ENCODE data around the gene CCDC50.

The CCDC50 gene

DNA sequence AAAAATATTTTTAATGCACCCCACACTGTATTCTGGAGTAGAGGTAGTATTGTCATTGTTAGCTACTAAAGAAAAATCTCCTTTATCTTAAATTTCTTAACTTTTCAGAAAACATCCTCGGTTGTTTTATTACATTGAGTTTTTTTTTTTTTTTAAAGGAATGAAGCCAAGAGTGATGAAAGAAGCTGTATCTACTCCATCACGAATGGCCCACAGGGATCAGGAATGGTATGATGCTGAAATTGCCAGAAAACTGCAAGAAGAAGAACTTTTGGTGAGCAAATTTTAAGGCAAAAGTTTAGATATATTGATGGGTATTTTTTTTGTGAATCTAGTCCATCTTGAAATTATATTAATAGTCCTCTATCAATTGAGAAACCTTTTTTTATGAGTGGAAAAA lies 50.8 kb downstream of the CCDC50 start:
- DNase-seq (ENCODE audit: low spot score), result no peak

DNA sequence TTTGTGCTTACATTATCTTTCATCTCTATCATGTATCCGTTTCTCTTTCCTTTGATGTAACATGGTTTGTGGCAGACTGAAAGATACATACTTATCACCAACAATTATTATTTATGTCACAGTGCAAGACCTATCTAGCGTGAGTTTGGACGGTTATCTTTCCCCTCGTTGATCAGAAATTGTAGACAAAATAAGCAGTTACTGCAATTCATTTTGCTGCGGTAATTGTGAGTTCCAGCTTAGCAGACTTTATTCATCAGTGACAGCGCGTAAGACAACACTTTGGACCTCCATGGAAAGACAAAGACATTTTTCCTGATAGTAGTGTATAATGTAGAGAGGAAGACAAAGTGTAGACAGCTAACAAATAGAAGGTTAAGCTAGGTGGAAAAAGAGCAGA lies 52.1 kb downstream of the CCDC50 start:
- DNase-seq (ENCODE audit: low spot score), result no peak

DNA sequence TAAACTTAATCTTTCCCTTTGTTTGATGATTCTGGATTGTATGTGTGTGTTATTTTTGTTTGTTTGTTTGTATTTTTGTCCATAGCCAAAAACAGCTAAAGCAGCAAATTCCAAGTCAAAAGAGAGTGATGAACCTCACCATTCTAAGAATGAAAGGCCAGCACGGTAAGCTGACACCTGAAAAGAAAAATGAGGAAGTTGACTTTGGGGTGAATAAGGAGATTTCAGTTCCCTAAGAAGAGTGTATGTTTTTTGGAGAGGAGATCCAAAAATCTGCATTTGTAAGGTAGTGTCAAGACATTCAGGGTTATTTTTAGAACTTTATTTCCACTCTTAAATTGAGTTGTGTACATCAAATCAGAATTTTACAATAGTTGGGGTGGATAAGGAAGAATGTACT lies 53.5 kb downstream of the CCDC50 start:
- no peak for DNase-seq (ENCODE audit: low spot score)

DNA sequence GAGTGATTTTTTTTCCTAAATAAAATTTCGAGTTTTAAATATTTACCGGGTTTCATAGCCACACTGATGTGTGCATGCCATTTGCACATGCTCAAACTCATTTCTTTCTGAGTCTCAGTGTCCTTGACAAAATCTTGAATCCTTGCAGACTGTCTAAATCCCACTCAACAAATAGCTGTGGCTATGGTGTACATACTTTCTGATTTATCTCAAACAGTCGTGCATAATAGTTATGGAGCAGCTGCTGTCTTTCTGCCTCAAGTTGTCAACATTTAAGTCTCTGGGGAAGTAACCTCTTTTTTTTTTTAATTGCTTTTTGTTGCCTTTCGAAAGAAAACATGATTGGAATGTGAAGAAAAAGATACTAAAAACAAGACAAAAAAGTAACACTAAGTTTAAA lies 53.9 kb downstream of the CCDC50 start:
- no peak for DNase-seq (ENCODE audit: low spot score)

GRCh38 chr3:191385101-191385500 lies 55.9 kb downstream of the CCDC50 start:
- DNase-seq (ENCODE audit: low spot score), result no peak

- no peak for DNase-seq (ENCODE audit: low spot score)
These were observed 58.4 kb downstream of the CCDC50 start for GRCh38 chr3:191387441-191388077.

DNA sequence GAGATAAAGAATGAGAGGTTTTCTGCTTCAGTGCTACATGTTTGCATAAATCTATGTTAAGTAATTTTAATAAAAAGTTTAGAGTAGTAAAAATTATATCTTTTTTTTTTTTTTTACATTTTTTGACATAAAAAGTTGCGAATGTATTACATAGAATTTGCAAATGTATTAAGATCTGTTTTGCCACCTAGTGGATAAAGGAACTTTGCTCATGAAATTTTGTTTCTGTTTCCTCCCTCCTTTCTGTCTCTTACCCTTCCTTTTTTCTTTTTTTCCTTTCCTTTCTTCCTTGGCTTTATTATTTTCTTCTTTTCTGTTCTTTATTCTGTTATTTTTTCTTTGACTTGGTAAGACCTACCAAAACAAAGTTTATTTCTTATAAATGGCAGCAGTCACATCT lies 59.6 kb downstream of the CCDC50 start:
- no peak for DNase-seq (ENCODE audit: low spot score)

DNA sequence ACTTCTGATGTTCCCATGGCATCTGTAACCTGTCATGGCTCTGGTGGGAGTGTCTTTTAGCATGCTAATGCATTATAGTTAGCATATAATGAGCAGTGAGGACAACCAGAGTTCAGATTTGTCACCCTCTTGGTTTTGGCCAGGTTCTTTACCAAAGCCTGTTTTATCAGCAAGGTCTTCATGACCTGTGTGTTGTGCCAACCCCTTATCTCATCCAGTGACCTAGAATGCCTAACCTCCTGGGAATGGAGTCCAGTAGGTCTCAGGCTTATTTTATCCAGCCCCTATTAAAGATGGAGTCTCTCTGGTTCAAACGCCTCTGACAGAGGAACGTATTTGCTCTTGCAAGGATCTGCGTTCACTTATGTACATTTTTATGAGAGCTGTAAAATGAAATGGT lies 61.4 kb downstream of the CCDC50 start:
- no peak for DNase-seq (ENCODE audit: low spot score)

DNA sequence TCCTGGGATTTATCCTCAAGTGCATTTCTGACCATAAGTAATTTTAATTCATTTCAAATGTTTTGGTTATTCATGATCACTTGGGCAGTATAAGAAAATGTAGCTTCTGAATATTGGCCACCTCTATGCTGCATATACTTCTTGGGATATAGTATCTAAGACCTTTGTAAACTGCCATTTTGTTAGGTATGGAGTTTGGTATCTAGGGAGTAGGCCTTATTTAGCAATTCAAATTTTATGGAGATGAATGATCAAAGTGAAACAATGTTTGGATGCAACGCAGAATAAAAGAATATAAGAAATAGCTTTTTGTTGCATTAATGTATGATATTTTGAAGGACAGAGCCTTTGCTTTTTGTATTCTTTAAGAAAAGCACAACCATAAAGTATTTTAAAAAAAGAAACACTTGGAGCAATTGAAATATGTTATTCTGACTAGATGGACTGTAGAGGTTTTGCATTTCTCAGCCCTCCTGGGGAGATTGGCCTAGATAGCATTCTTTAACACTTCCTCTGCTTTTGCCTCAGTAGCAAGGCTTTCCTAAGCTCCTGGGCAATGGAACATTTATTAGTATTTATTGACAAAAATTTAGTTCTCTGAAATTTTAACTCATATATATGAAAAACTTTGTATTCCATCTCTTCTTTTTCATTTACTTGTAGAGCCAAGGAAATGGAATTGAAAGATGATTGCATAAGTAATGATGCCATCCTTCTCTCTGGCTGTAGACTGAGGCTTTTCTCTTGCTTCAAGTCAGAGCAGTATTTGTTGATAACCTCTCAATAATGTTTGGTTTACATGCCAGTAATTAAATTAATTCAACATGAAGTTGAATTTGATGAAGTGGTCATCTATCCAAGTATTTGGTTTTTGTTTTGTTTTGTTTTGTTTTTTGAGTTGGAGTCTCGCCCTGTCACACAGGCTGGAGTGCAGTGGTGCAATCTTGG lies 62.9 kb downstream of the CCDC50 start:
- no peak for DNase-seq (ENCODE audit: low spot score)

DNA sequence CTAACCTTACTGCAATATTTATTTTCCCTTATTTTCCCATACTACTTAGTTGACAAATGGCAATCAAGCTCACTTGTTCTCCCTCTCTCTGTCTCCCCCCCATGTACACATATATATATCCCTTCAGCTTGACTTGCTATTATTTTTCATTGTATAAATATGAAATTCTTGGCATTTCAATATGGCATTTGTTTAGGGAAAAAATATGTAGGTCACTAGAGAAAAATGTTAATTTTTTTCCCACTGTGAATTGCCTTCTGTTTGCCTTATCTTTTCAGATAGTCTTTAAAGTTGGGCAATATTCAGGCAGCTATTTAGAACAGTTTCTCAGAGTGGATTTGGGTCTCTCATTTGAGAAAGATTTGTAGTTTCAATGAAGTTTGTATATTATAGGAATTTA lies 64.0 kb downstream of the CCDC50 start:
- DNase-seq (ENCODE audit: low spot score), result no peak

GRCh38 chr3:191397771-191398170 lies 68.6 kb downstream of the CCDC50 start:
- DNase-seq (ENCODE audit: low spot score), result no peak

DNA sequence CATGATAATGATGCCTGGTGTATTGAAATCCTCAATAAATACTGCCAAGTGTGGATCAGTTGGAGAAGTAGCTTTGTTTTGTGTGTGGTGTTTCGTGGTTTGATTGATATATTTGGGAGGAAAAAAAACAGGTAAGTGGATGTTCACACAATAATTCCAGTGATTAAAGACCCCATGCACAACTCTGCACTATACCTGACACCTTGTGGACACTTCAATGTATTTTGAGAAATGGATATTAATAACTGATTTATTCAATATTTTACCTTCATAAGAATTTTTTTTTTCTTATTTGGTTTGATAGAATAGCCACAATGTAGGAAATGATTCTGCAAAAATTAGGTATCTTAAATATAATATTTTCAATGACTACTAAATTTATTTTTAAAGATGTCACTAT lies 69.4 kb downstream of the CCDC50 start:
- no peak for DNase-seq (ENCODE audit: low spot score)

DNA sequence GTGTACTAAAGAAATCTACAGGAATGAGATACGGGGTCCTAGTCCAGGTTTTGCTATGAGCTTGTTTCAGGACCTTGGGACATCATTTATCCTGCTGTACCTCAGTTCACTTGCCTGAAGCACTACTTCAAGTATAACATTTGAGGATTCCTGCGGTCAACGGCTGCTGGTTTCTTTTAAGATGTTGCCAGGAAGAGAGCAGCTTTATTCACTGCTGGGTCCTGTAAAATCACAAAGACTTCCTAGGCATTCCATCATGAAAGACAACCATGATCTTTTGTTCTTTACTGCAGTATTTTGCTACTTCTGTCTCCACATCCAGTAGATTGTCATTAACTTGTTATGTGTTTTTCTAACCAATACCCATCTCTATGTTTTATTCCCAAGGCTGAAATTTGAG lies 70.7 kb downstream of the CCDC50 start:
- no peak for DNase-seq (ENCODE audit: low spot score)

DNA sequence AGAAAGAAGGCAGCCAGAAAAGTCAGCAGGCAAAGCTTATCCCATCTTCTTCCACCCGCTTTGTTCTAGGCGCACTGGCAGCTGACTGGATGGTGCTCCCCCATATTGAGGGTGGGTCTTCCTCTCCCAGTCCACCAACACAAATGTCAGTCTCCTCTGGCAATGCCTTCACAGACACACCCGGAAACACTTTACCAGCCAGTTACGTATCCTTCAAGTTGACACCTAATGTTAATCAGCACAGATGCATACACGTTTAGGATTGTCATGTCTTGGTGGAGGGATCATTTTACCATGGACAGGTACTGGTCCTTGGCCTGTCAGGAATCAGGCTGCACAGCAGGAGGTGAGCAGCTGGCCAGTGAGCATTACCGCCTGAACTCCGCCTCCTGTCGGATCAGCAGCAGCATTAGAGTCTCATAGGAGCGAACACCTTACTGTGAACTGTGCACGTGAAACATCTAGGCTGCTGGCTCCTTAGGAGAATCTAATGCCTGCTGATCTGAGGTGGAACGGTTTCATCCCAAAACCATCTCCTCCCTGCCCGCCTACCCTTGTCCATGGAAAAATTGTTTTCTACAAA lies 72.7 kb downstream of the CCDC50 start:
- no peak for DNase-seq (ENCODE audit: low spot score)

DNA sequence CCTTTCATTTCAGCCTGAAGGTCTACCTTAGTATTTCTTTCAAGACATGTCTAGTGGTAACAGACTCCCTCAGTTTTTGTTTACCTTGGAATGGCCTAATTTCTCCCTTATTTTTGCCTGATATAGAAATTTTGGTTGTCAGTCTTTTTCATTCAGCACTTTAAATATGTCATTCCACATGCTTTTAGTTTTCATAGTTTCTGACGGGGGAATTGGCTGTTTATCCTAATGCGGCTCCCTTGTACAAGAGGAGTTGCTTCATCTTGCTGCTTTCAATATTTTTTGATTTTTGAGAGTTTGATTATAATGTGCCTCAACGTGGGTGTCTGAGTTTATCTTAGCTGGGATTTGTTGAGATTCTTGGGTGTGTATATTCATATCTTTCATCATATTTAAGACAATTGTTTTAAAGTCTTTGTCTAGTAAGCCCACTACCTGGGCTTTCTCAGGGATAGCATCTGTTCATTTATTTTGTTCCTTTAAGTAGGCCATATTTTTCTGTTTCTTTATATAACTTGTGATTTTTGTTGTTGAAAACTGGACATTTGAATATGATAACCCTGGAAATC lies 80.7 kb downstream of the CCDC50 start:
- no peak for DNase-seq (ENCODE audit: low spot score)

DNA sequence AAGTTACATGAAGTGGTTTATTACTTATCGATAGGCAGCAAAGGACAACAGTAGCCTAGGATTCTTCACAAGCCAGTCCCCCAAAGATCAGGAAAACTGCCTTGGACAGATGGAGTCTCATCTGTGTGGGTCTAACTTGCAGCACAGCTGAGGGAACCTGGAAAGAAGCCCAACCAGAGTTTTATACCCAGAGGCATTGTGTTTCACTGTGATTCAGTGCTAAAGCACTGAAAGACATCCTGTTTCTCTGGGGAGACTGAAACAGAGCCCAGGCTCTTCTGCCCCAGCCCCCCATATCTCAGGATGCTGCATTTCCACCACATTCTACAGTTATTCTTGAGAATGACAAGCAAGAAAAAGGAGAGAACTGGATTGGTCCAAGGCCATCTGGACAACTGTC lies 83.6 kb downstream of the CCDC50 start:
- DNase-seq (ENCODE audit: low spot score), result peak; percentile 30

- DNase-seq (ENCODE audit: low spot score), result no peak
These were observed 85.1 kb downstream of the CCDC50 start for GRCh38 chr3:191414286-191414685.

DNA sequence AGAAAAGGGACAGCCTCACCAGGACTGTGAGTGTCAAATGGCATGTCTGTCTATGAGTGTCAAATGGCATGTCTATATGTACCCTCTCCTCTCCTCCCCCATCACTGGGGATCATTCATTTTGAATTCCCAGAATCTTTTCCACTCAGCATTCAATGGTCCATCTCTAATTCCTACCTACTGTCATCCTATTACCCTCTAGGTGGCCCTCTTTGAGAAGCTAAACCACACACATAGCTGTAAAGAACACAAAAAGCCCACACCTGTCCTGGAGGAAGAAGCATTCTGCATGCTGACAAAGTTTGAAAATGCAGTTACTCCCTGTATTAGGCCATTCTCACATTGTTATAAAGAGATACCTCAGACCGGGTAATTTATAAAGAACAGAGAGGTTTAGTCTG lies 85.5 kb downstream of the CCDC50 start:
- no peak for DNase-seq (ENCODE audit: low spot score)

- no peak for DNase-seq (ENCODE audit: low spot score)
These were observed 86.4 kb downstream of the CCDC50 start for GRCh38 chr3:191415566-191415965.

GRCh38 chr3:191417457-191417729 lies 88.2 kb downstream of the CCDC50 start:
- no peak for DNase-seq (ENCODE audit: low spot score)

GRCh38 chr3:191420771-191421170 lies 91.6 kb downstream of the CCDC50 start:
- no peak for DNase-seq (ENCODE audit: low spot score)

DNA sequence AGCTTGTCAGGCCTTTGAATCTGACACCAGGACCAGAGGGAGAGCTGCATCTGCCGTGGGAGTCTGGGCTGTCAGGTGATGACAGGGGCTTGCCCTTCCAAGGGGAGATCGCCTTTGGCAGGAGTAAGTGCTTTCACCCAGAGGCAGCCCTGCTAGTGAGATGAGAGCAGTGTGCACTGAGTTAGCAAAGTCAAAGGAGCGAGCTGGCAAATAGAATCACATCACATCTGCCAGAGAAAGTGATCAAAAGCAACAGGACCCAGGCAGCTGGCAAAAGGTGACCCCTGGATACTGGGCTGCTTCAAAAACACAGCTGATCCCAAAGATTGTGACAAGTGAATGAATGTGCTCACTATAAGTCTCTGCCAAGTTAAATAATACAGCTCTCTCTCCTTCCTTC lies 95.7 kb downstream of the CCDC50 start:
- no peak for DNase-seq (ENCODE audit: low spot score)

GRCh38 chr3:191425322-191425734 lies 96.1 kb downstream of the CCDC50 start:
- no peak for DNase-seq (ENCODE audit: low spot score)

Measured in D341Med (cell line).